BJ (cell line): Measurements from ENCODE around the gene GRIK1. TPM values are rescaled to one million over a fixed set of nuclear protein-coding genes. Genes with fewer than 3 reads are reported as not detected.

Source experiments
- CTCF ChIA-PET: fragments of 350-600 bp; formaldehyde crosslinking; extraction: SDS; loops from one replicate; lab custom pipeline; 2021; ENCODE audit warnings: antibody characterized with exemption, inconsistent platforms; lab: Yijun Ruan, JAX
- POLR2A ChIA-PET: fragments of 300-600 bp; sonication (Branson Sonifier 250); formaldehyde crosslinking; extraction: SDS; loops from one replicate; lab custom pipeline; 2021; ENCODE audit warnings: antibody characterized with exemption; lab: Charles Lee
- DNase-seq: peaks from one replicate; pipeline ENCODE4 v3.0.0-alpha.2; 2011; ENCODE audit warnings: low read depth
- H3K27me3 ChIP-seq: 2 replicates; pipeline ENCODE4 v1.6.0; 2011; ENCODE audit warnings: low read length; ENCODE audit not compliant: control insufficient read depth, insufficient read depth
- H3K36me3 ChIP-seq: 2 replicates; pipeline ENCODE4 v1.5.1; 2011; ENCODE audit warnings: low read length; ENCODE audit not compliant: control insufficient read depth, insufficient read depth
- H3K4me3 ChIP-seq: 2 replicates; pipeline ENCODE4 v1.5.1; 2011; ENCODE audit warnings: low read depth, mild to moderate bottlenecking, control low read depth, low read length
- polyA plus RNA-seq: library from polyadenylated mRNA; depleted of rRNA; stranded (reverse); fragments of >200 nt; gene quantifications from 2 replicates; pipeline ENCODE4 v1.2.3, GENCODE V29; 2011
- TF ChIP-seq, protein P1 (sequence below): IDR thresholded peaks from 2 replicates; pipeline ENCODE4 v1.5.1; 2011; ENCODE audit warnings: low read depth, mild to moderate bottlenecking, control low read depth, inconsistent platforms, low read length, moderate library complexity; ENCODE audit not compliant: insufficient read depth

The GRIK1 gene
- polyA plus RNA-seq, 1 experiment: 0.04 TPM

DNA sequence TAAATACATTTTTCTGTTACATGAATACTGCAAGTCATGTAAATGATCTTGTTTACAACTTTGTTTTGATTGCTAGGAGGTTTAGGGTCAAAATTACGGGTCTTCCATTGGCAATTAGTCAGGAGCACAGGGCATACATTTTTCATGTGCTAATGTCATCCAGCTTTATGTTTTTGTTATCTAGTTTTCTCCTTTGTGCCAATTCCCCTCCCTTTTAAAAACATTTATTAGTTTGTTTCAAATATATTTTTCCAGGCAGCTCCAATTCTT is 280.9 kb downstream of the GRIK1 start:
- ChIA-PET POLR2A (no interaction called here), CTCF (interaction anchor here (1.2 to 1.4 kb wide), 2 partner anchors 8 to 12 kb away, joined by 3 to 4 read pairs; no protein-coding TSS in a partner anchor)
- Histone ChIP-seq H3K36me3 (no peaks in the 10 kb centered on the region), H3K4me3 (no peak overlapping the region), H3K27me3 (no peaks in the 10 kb centered on the region)
- TF ChIP-seq, protein P1, sequence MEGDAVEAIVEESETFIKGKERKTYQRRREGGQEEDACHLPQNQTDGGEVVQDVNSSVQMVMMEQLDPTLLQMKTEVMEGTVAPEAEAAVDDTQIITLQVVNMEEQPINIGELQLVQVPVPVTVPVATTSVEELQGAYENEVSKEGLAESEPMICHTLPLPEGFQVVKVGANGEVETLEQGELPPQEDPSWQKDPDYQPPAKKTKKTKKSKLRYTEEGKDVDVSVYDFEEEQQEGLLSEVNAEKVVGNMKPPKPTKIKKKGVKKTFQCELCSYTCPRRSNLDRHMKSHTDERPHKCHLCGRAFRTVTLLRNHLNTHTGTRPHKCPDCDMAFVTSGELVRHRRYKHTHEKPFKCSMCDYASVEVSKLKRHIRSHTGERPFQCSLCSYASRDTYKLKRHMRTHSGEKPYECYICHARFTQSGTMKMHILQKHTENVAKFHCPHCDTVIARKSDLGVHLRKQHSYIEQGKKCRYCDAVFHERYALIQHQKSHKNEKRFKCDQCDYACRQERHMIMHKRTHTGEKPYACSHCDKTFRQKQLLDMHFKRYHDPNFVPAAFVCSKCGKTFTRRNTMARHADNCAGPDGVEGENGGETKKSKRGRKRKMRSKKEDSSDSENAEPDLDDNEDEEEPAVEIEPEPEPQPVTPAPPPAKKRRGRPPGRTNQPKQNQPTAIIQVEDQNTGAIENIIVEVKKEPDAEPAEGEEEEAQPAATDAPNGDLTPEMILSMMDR: no peak
- DNase-seq: no peak

DNA sequence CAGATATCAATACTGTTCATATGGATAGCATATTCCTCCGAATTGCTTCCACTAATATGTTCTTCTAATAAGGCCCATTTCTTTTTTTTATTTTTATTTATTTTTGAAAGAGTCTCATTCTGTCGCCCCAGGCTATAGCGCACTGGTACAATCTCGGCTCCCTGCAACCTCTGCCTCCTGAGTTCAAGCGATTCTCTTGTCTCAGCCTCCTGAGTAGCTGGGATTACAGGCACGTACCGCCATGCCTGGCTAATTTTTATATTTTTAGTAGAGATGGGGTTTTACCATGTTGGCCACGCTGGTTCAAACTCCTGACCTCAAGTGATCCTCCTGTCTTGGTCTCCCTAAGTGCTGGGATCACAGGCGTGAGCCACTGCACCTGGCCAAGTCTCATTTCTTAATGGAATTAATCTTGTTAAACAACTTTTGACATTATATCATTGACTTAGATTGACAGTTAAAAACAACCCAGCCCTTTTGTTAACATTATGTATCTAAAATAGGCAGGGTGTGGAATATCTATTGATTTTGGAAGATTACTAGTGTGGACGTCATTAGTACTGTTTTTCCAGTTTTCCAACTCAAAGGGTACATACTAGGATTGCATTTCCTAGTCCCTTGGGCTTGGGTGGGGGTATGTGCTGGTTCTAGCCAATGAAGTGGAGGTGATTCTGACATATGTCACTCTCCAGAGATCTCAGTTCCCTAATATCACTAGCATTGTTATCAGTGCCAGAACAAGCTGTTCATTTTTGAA is 281.4 kb downstream of the GRIK1 start:
- Histone ChIP-seq H3K36me3 (no peaks in the 10 kb centered on the region), H3K27me3 (no peaks in the 10 kb centered on the region), H3K4me3 (no peak overlapping the region)
- TF ChIP-seq, protein P1: no peak
- ChIA-PET POLR2A (no interaction called here), CTCF (interaction anchor here (1.2 to 1.4 kb wide), 2 partner anchors 9 to 12 kb away, joined by 3 to 4 read pairs; no protein-coding TSS in a partner anchor)
- no peak for DNase-seq

DNA sequence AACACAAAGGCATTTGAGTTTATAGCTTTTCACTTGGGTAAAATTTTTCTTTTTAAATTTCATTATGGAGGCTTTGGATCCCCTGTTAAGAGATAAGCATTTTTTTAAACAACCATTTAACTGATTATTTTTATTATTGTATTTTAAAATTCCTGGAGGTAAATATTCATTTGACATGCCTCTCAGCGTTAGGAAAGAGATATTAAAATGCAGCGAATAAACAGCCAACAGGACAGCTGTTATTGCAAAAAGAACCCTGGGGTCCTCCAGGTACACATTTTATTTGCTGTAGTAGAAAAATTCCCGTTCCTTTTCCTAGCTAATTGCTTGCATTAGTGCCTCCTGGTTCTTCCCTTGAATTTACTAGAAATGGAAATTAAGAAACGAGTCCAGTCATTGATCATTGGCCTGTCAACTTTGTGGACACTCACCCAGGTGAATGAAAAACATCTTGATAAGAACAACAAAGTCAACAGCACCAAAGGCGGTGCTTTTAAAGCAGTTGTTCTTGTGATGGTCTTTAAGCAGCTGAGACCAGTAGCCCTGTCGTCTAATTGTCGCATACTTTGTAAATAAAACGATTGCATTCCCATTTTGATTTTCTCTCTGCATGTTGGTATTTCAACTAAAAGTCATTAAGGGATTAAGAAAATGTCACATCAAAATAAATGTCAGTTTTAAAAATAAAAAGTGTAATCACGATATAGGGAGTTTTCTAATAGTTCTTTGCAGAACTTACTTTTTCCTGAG is 282.4 kb downstream of the GRIK1 start:
- no peak for DNase-seq
- Histone ChIP-seq H3K27me3 (no peaks in the 10 kb centered on the region), H3K4me3 (no peak overlapping the region), H3K36me3 (no peaks in the 10 kb centered on the region)
- ChIA-PET POLR2A (no interaction called here), CTCF (interaction anchor here (1.4 kb wide), 1 partner anchor 10 kb away, joined by 4 read pairs; no protein-coding TSS in a partner anchor)
- TF ChIP-seq, protein P1: no peak

DNA sequence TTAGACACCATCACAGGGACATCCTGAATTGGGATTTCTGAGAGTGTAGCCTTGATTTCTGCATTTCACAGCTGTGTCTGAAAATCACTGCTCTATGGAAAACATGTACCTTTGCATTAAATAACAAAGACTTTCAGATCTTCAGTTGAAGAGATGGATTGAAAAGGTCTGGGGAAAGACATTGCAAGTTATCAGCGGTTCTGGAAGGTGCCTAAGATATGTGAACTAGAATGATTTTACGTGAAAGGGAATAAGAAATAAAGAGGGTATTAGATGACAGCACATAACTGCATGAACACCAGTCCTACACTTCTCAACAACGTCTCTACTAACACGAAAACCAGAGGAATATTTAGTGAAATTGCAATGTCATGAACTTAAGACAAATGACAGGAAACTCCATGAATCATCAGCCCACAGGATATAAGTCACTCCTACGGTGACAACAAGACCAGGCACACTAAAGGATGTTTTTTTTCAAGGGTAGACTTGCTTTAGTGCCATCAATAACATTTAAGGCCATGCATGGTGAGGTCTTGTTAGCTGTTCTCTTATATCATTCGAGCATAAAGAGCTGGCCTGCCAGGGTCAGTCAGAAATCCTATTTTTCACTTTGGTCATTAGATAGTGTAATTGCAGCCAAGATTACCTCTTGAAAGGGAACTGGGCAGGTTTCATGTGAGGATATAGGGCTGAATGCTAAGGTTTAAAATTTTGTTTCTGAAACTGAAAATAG is 283.1 kb downstream of the GRIK1 start:
- TF ChIP-seq, protein P1: no peak
- H3K27me3 ChIP-seq: no peaks in the 10 kb centered on the region
- CTCF ChIA-PET: no interaction called here
- no peak overlapping the region for H3K4me3 ChIP-seq
- POLR2A ChIA-PET: interaction anchor here (0.6 kb wide), 1 partner anchor 187 kb away, joined by 3 read pairs; no protein-coding TSS in a partner anchor
- DNase-seq: peak; percentile 37
- H3K36me3 ChIP-seq: no peaks in the 10 kb centered on the region

DNA sequence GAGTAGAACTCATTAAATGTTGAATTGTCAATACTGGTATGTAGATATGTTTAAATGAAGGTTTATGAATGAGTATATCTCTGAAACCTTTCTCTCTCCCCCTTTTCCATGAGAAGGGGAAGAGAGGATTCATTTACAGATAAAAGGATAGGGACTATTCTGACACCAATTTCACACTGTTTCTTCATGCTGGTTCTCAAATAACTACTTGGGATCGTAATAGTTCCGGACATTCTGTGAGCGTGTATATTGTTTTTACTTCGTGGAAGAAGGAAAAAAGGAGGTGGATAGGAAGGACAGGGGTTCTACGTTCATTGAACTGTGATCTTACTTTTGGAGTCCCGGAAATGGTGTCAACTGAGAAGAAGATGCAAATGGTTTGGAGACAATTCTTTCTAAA is 284.2 kb downstream of the GRIK1 start:
- POLR2A ChIA-PET: no interaction called here
- TF ChIP-seq, protein P1: no peak
- H3K36me3 ChIP-seq: no peaks in the 10 kb centered on the region
- H3K4me3 ChIP-seq: no peak overlapping the region
- CTCF ChIA-PET: no interaction called here
- no peaks in the 10 kb centered on the region for H3K27me3 ChIP-seq
- DNase-seq: no peak
